HL-60 (cell line): ENCODE measurements around the gene ZSWIM6.

ENCODE experiments used
- DNase-seq, 2 experiments: peaks; one replicate each; pipeline ENCODE4 v3.0.0-alpha.2; 2010 to 2020; ENCODE audit warnings: low read depth in 1 of 2, low spot score in 1 of 2
- H3K27ac ChIP-seq: fragments of 250-450 bp; sonication (Bioruptor Pico); replicated peaks from 2 replicates; pipeline ENCODE4 v1.5.1; 2020; ENCODE audit warnings: mild to moderate bottlenecking, moderate library complexity
- H3K27me3 ChIP-seq: fragments of 250-450 bp; sonication (Bioruptor Pico); 2 replicates; pipeline ENCODE4 v1.5.1; 2021; ENCODE audit warnings: mild to moderate bottlenecking, moderate library complexity; ENCODE audit not compliant: insufficient read depth, poor library complexity, severe bottlenecking
- H3K4me3 ChIP-seq: replicated peaks from 2 replicates; pipeline ENCODE4 v1.5.1; 2011; ENCODE audit warnings: mild to moderate bottlenecking, control low read depth, low read length; ENCODE audit not compliant: insufficient read depth
- GABPA ChIP-seq: IDR thresholded peaks from 2 replicates; pipeline ENCODE4 v1.6.1; 2012; ENCODE audit warnings: low read depth
- POLR2AphosphoS5 ChIP-seq: IDR thresholded peaks from 2 replicates; pipeline ENCODE4 v1.6.1; 2012; ENCODE audit warnings: low read depth
- SPI1 ChIP-seq: IDR thresholded peaks from 2 replicates; pipeline ENCODE4 v1.6.1; 2012; ENCODE audit warnings: low read depth, mild to moderate bottlenecking, borderline replicate concordance
- TF ChIP-seq, protein P1 (sequence below): IDR thresholded peaks from one replicate; pipeline ENCODE4 v1.5.1; 2011; ENCODE audit warnings: low read length, control low read depth, inconsistent platforms; ENCODE audit not compliant: insufficient read depth
- TF ChIP-seq, protein P2 (sequence below): IDR thresholded peaks from 2 replicates; pipeline ENCODE4 v1.6.1; 2012; ENCODE audit warnings: low read depth; ENCODE audit not compliant: insufficient replicate concordance

Gene ZSWIM6

DNA sequence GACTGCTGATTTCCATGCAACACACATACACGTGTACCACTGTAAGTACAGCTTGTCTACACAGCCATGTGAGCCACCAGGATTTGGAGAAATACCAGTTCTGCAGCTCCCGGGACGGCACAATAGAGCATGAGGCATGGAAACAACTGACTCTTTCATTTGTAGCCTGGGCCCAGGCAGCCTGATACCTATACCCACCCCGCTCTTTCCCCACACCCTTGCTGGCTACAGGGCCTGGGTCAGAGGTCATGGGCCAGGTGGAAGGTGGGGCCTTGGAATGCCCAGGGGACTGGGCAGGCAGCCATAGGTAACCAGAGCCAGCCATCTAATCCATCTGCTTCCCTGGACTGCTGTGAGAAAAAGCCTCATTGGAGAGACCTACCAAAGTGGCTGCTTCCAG, 39.0 kb upstream of the ZSWIM6 start:
- TF ChIP-seq SPI1 (no peak), GABPA (no peak), POLR2AphosphoS5 (no peak)
- TF ChIP-seq, protein P1, sequence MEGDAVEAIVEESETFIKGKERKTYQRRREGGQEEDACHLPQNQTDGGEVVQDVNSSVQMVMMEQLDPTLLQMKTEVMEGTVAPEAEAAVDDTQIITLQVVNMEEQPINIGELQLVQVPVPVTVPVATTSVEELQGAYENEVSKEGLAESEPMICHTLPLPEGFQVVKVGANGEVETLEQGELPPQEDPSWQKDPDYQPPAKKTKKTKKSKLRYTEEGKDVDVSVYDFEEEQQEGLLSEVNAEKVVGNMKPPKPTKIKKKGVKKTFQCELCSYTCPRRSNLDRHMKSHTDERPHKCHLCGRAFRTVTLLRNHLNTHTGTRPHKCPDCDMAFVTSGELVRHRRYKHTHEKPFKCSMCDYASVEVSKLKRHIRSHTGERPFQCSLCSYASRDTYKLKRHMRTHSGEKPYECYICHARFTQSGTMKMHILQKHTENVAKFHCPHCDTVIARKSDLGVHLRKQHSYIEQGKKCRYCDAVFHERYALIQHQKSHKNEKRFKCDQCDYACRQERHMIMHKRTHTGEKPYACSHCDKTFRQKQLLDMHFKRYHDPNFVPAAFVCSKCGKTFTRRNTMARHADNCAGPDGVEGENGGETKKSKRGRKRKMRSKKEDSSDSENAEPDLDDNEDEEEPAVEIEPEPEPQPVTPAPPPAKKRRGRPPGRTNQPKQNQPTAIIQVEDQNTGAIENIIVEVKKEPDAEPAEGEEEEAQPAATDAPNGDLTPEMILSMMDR: no peak
- TF ChIP-seq, protein P2, sequence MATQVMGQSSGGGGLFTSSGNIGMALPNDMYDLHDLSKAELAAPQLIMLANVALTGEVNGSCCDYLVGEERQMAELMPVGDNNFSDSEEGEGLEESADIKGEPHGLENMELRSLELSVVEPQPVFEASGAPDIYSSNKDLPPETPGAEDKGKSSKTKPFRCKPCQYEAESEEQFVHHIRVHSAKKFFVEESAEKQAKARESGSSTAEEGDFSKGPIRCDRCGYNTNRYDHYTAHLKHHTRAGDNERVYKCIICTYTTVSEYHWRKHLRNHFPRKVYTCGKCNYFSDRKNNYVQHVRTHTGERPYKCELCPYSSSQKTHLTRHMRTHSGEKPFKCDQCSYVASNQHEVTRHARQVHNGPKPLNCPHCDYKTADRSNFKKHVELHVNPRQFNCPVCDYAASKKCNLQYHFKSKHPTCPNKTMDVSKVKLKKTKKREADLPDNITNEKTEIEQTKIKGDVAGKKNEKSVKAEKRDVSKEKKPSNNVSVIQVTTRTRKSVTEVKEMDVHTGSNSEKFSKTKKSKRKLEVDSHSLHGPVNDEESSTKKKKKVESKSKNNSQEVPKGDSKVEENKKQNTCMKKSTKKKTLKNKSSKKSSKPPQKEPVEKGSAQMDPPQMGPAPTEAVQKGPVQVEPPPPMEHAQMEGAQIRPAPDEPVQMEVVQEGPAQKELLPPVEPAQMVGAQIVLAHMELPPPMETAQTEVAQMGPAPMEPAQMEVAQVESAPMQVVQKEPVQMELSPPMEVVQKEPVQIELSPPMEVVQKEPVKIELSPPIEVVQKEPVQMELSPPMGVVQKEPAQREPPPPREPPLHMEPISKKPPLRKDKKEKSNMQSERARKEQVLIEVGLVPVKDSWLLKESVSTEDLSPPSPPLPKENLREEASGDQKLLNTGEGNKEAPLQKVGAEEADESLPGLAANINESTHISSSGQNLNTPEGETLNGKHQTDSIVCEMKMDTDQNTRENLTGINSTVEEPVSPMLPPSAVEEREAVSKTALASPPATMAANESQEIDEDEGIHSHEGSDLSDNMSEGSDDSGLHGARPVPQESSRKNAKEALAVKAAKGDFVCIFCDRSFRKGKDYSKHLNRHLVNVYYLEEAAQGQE: no peak
- DNase-seq: no peak
- no peak overlapping the region for H3K4me3 ChIP-seq
- no peak overlapping the region for H3K27ac ChIP-seq
- H3K27me3 ChIP-seq: no peaks in the 10 kb centered on the region

DNA sequence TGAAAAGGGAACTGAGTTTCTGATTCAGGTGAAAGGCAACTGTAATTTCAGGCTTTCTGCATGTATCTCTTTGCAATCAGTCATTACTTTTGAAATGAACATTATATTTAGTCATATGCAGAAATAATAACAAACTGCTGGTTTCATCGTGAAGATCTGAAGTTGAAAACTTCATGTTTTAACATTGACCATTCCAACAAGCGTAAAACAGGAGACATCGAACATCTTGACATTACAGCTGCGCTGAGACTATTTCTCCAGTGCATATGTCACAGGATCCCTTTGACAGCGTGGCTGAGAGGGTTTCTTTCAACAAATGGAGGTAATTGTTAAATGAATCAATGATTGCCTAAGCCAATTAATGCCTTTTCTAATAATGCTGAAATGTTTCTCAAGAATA, 38.2 kb upstream of the ZSWIM6 start:
- Histone ChIP-seq H3K4me3 (no peak overlapping the region), H3K27ac (no peak overlapping the region), H3K27me3 (no peaks in the 10 kb centered on the region)
- TF ChIP-seq, protein P2: no peak
- TF ChIP-seq POLR2AphosphoS5: no peak
- no peak for TF ChIP-seq GABPA
- TF ChIP-seq, protein P1: no peak
- no peak for TF ChIP-seq SPI1
- no peak for DNase-seq

DNA sequence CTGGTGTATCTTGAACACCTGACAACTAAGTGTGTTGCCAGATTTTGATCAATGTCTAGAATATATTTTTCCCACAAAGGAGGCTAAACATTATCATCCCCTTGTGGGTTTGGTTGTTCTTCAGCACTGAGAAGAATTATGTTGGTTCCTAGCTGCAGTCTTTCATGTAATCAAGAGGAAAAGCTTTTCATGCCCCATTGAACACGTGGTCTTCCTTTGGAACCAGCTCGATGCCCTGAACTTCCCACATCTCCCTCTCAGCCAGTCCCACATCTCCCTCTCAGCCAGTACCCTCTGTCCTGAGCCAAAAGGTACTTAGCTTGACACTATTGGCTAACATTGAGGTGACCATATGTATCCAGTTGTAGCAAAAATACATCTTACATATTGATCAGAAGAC, 36.7 kb upstream of the ZSWIM6 start:
- Histone ChIP-seq H3K4me3 (no peak overlapping the region), H3K27ac (no peak overlapping the region), H3K27me3 (no peaks in the 10 kb centered on the region)
- TF ChIP-seq POLR2AphosphoS5 (no peak), SPI1 (no peak)
- no peak for DNase-seq

DNA sequence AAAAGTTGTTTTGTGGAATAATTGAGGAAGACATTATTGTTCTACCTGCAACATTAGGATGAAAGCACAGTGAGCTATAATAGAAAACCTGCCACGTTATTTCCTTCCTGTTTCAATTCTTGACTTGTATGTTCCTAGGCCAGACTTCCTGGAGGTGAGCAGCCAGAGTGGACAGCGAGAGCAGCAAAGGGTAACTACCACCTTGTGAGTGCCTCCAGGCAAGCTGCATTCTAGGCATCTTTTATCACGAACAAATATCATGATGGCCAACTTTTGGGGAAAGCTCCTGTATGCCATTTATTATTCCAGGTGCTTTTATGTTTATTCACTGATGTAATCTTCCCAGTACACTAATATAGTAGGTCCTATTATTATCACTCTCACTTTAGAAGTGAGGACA, 34.0 kb upstream of the ZSWIM6 start:
- Histone ChIP-seq H3K4me3 (no peak overlapping the region), H3K27ac (no peak overlapping the region), H3K27me3 (no peaks in the 10 kb centered on the region)
- TF ChIP-seq, protein P1: no peak
- no peak for TF ChIP-seq POLR2AphosphoS5
- TF ChIP-seq, protein P2: no peak
- no peak for TF ChIP-seq GABPA
- no peak for TF ChIP-seq SPI1
- DNase-seq: no peak
